ENCODE measurements around the gene TSGA10IP. TPM values are rescaled to one million over a fixed set of nuclear protein-coding genes. Genes with fewer than 3 reads are reported as not detected.

The TSGA10IP gene
- total RNA-seq, 2 experiments from 2014 or later, result not detected

DNA sequence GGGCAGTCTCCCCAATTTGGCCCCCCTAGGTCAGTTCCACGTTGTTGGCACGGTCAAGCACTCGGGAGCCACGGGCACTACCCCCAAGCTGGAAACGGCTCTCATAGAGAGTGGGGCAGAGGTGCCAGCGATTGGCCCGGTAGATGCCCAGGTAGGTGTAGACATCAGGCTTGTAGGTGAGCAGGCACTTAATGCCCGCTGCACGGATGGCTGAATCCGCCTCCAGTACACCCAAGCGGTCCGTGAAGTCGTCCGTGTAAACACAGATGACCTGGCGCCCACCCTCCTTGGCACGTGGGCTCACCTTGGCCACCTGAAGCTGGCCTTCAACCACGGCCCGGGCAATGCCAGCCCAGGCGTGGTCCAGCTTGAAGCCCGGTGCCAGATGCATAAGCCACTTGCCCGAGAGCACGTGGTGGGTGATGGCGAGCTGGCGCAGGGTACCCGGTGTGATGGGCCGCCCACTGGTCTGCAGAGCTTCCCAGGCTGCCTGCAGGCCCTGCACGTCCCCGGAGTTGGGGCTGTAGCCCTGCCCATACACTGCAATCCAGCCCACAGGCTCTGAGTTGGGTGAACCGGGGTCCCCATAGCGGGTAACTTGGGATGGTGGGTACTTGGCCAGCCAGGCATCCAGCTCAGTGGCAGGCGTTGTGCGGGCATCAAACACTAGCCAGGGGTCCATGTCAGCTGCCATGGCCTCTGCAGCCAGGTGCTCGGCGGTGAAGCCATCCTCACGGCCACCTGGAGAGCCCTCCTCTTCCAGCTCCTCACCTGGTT is 27.7 kb upstream of the TSGA10IP start:
- H3K27me3 Mint-ChIP-seq, result no peaks in the 10 kb centered on the region
- peaks cover 38% of the 10 kb centered on the region for H3K36me3 Mint-ChIP-seq (ENCODE audit: low read depth)
- DNase-seq (peak in 1 of 14 experiments; percentile 46), ATAC-seq (ENCODE audit: poor library complexity) (no peak)
- TF ChIP-seq CTCF (IDR thresholded peaks at IDR 0.05), result no peak
- CTCF ChIA-PET, result interaction anchor here (1.9 to 3.2 kb wide), 3 partner anchors 29 to 58 kb away, joined by 6 to 21 read pairs (median 10); partner anchors contain the start of genes CCDC85B, FIBP and MUS81
- Histone ChIP-seq H3K9me3 (ENCODE audit: control insufficient read depth in 1 of 2, insufficient read depth in 1 of 2, low read length in 2 of 2) (no peaks in the 10 kb centered on the region), H3K27ac (ENCODE audit: low read depth in 1 of 2, low read length in 2 of 2) (peak overlapping the region in 1 of 2 donors; percentile 83), H3K4me1 (ENCODE audit: insufficient read depth, low read length) (peaks cover 54% of the 10 kb centered on the region), H3K27me3 (ENCODE audit: control insufficient read depth in 1 of 2, insufficient read depth in 2 of 2, low read length in 2 of 2) (no peaks in the 10 kb centered on the region), H3K36me3 (ENCODE audit: insufficient read depth, low read length) (peaks cover 33% of the 10 kb centered on the region), H3K4me3 (ENCODE audit: low read length) (peak overlapping the region; percentile 100)
- POLR2A ChIA-PET, result interaction anchor here (0.6 to 6.6 kb wide), 14 partner anchors 8 to 800 kb away, joined by 3 to 104 read pairs (median 8); partner anchors contain the start of genes BANF1, CCDC85B, FIBP and FOSL1
- H3K4me1 Mint-ChIP-seq (ENCODE audit: low read depth), result peaks cover 37% of the 10 kb centered on the region
- H3K9me3 Mint-ChIP-seq, result no peaks in the 10 kb centered on the region
- H3K27ac Mint-ChIP-seq, result peak overlapping the region; percentile 92
- peak overlapping the region; percentile 94 for H3K4me3 Mint-ChIP-seq
- intact Hi-C loops (cut with DNase I, micrococcal nuclease), result loop anchor here (2.0 to 5.0 kb wide), 3 partner anchors 43 to 135 kb away; partner anchors contain the start of genes CFL1 (in 1 of the 2), SART1 (in 1 of the 2) and SF3B2 (in 1 of the 2)

DNA sequence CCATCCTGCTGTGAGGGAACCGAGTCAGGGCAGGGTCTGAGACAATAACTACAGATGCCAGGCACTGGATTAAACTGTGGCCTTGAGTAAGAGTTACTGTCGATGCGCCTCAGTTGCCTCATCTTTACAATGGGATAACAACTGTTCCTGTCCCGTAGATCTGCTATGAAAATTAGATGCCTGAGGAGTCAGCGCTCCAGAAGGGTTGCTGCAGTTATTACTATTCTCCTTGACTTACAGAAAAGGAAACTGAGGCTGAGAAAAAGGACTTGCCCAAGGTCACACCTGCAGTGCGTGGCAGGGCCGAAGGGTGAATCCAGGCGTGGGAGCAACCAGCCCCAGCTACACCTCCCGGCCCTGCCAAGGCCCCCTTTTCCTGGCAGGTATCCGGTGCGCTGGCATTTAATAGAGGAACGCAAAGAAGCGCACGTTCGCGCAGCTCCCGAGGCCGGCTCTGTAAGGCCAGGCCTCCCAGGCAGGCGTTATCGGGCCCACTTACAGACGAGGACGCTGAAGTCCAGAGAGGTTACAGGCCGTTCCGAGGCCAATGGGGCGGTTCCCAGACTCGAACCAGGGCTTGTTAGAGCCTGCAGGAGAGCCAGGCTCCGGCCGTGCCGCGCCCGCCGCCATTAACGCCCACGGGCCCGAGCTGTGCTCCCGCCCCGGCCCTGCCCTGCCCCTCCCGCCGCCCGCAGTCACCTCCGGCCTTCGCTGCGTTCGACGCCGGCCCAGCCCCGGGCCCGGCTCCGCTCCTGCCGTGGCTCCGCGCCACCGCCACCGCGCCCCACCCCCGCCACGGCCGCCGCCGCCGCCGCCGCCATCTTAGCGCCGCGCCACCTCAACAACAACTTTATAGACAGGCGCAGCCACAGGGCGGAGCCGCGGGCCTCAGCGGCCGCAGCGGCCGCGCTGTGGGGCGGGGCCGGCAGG is 26.8 kb upstream of the TSGA10IP start, which contains the start of gene C11orf68:
Gene C11orf68, minus strand, starts transcription at position 852 of the 930 bp plus-strand sequence. Its CDS starts 31 bp downstream, at position 821.
- Histone ChIP-seq H3K27me3 (ENCODE audit: control insufficient read depth in 1 of 2, insufficient read depth in 2 of 2, low read length in 2 of 2) (no peaks in the 10 kb centered on the region), H3K4me1 (ENCODE audit: insufficient read depth, low read length) (peaks cover 54% of the 10 kb centered on the region), H3K4me3 (ENCODE audit: low read length) (peak within 1 kb of the TSS; percentile 100), H3K36me3 (ENCODE audit: insufficient read depth, low read length) (peaks cover 42% of the 10 kb centered on the region), H3K9me3 (ENCODE audit: control insufficient read depth in 1 of 2, insufficient read depth in 1 of 2, low read length in 2 of 2) (no peaks in the 10 kb centered on the region), H3K27ac (ENCODE audit: low read depth in 1 of 2, low read length in 2 of 2) (peak within 1 kb of the TSS; percentile 83 to 86)
- DNase-seq, result peak in 2 of 14 experiments; percentile 22 to 51
- ATAC-seq (ENCODE audit: poor library complexity), result no peak
- peak within 1 kb of the TSS; percentile 92 for H3K27ac Mint-ChIP-seq
- peaks cover 46% of the 10 kb centered on the region for H3K4me1 Mint-ChIP-seq (ENCODE audit: low read depth)
- ChIA-PET CTCF (interaction anchor here (1.9 to 3.2 kb wide), 3 partner anchors 30 to 58 kb away, joined by 6 to 21 read pairs (median 10); partner anchors contain the start of genes CCDC85B, FIBP and MUS81), POLR2A (interaction anchor here (0.6 to 6.6 kb wide), 16 partner anchors 9 to 801 kb away, joined by 3 to 104 read pairs (median 6); partner anchors contain the start of genes BANF1, CCDC85B, CFL1 and FIBP)
- no peak for TF ChIP-seq CTCF (IDR thresholded peaks at IDR 0.05)
- intact Hi-C loops (cut with DNase I, micrococcal nuclease), result loop anchor here (1.0 to 5.0 kb wide), 10 partner anchors 10 to 134 kb away; partner anchors contain the start of genes FIBP (in 2 of the 2), FOSL1 (in 2 of the 2), SART1 (in 2 of the 2) and BANF1 (in 1 of the 2)
- H3K27me3 Mint-ChIP-seq, result no peaks in the 10 kb centered on the region
- H3K9me3 Mint-ChIP-seq, result no peaks in the 10 kb centered on the region
- peak within 1 kb of the TSS; percentile 94 for H3K4me3 Mint-ChIP-seq
- peaks cover 46% of the 10 kb centered on the region for H3K36me3 Mint-ChIP-seq (ENCODE audit: low read depth)
